ENCODE data around the gene SERPINE1. TPM values are rescaled to one million over a fixed set of nuclear protein-coding genes. Genes with fewer than 3 reads are reported as not detected.

SERPINE1 gene
- total and polyA plus RNA-seq, 2 of the 13 experiments (the other 11 are each of a cell fraction or from before 2014, with no cell fraction given), result 21.2 to 1,576 TPM

DNA sequence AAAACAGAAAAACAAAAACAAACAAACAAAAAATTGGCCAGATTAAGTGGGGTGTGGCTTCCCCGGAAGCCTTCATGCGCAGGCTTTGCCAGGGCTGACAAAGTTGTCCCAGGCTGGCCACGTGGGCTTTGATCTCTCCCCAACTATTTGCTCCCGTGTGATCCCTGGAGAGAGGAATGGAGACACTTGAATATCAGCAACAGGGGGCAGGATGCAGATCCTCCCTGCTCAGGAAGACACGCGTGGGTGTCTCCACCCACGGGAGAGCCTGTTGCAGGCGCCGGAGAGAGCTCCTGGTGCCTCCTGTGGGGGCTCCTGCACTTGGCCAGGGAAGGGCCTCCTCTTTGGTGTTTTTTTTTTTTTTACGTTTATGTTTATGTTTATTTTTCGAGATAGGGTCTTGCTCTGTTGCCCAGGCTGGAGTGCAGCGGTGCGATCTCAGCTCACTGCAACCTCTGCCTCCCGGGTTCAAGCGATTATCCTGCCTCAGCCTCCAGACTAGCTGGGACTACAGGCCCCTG, 22.7 kb upstream of the SERPINE1 start (continued):
- TF ChIP-seq, protein P1, sequence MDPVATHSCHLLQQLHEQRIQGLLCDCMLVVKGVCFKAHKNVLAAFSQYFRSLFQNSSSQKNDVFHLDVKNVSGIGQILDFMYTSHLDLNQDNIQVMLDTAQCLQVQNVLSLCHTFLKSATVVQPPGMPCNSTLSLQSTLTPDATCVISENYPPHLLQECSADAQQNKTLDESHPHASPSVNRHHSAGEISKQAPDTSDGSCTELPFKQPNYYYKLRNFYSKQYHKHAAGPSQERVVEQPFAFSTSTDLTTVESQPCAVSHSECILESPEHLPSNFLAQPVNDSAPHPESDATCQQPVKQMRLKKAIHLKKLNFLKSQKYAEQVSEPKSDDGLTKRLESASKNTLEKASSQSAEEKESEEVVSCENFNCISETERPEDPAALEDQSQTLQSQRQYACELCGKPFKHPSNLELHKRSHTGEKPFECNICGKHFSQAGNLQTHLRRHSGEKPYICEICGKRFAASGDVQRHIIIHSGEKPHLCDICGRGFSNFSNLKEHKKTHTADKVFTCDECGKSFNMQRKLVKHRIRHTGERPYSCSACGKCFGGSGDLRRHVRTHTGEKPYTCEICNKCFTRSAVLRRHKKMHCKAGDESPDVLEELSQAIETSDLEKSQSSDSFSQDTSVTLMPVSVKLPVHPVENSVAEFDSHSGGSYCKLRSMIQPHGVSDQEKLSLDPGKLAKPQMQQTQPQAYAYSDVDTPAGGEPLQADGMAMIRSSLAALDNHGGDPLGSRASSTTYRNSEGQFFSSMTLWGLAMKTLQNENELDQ (CRISPR knock-in tag; IDR thresholded peaks at IDR 0.05; ENCODE audit: borderline replicate concordance), result no peak
- TF ChIP-seq SMARCC2 (IDR thresholded peaks at IDR 0.05) (no peak), HNF4A (CRISPR knock-in tag; IDR thresholded peaks at IDR 0.05) (peak; percentile 20; the same call in 1 of the 2 replicates), TRIM24 (CRISPR knock-in tag; IDR thresholded peaks at IDR 0.05) (no peak), ZNF326 (CRISPR knock-in tag; IDR thresholded peaks at IDR 0.05; ENCODE audit: borderline replicate concordance) (no peak), ZNF496 (CRISPR knock-in tag; IDR thresholded peaks at IDR 0.05; ENCODE audit: insufficient replicate concordance) (no peak), ZNF160 (CRISPR knock-in tag; IDR thresholded peaks at IDR 0.05) (no peak), ZNF552 (CRISPR knock-in tag; IDR thresholded peaks at IDR 0.05; ENCODE audit: borderline replicate concordance) (no peak), KLF13 (CRISPR knock-in tag; IDR thresholded peaks at IDR 0.05) (no peak), ZNF34 (CRISPR knock-in tag; IDR thresholded peaks at IDR 0.05; ENCODE audit: borderline replicate concordance) (no peak), ZNF225 (CRISPR knock-in tag; IDR thresholded peaks at IDR 0.05) (no peak), ZNF777 (CRISPR knock-in tag; IDR thresholded peaks at IDR 0.05) (no peak), MAFK (conservative IDR thresholded peaks at IDR 0.05 in 1 of 2, IDR thresholded peaks at IDR 0.05 in 1 of 2; ENCODE audit: low read length in 2 of 2) (no peak), ZNF572 (CRISPR knock-in tag; IDR thresholded peaks at IDR 0.05) (no peak), HNRNPH1 (optimal IDR thresholded peaks at IDR 0.05; ENCODE audit: low read depth, low read length) (no peak), FOXO1 (CRISPR knock-in tag; IDR thresholded peaks at IDR 0.05) (peak; percentile 15; the same call in 1 of the 2 replicates), RCOR2 (CRISPR knock-in tag; IDR thresholded peaks at IDR 0.05) (no peak), ATAD3A (CRISPR knock-in tag; IDR thresholded peaks at IDR 0.05) (no peak)
- TF ChIP-seq, protein P2, sequence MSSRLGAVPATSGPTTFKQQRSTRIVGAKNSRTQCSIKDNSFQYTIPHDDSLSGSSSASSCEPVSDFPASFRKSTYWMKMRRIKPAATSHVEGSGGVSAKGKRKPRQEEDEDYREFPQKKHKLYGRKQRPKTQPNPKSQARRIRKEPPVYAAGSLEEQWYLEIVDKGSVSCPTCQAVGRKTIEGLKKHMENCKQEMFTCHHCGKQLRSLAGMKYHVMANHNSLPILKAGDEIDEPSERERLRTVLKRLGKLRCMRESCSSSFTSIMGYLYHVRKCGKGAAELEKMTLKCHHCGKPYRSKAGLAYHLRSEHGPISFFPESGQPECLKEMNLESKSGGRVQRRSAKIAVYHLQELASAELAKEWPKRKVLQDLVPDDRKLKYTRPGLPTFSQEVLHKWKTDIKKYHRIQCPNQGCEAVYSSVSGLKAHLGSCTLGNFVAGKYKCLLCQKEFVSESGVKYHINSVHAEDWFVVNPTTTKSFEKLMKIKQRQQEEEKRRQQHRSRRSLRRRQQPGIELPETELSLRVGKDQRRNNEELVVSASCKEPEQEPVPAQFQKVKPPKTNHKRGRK (CRISPR knock-in tag; IDR thresholded peaks at IDR 0.05), result no peak
- TF ChIP-seq, protein P3, sequence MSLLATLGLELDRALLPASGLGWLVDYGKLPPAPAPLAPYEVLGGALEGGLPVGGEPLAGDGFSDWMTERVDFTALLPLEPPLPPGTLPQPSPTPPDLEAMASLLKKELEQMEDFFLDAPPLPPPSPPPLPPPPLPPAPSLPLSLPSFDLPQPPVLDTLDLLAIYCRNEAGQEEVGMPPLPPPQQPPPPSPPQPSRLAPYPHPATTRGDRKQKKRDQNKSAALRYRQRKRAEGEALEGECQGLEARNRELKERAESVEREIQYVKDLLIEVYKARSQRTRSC (CRISPR knock-in tag; IDR thresholded peaks at IDR 0.05; ENCODE audit: low read depth), result no peak
- TF ChIP-seq, protein P4, sequence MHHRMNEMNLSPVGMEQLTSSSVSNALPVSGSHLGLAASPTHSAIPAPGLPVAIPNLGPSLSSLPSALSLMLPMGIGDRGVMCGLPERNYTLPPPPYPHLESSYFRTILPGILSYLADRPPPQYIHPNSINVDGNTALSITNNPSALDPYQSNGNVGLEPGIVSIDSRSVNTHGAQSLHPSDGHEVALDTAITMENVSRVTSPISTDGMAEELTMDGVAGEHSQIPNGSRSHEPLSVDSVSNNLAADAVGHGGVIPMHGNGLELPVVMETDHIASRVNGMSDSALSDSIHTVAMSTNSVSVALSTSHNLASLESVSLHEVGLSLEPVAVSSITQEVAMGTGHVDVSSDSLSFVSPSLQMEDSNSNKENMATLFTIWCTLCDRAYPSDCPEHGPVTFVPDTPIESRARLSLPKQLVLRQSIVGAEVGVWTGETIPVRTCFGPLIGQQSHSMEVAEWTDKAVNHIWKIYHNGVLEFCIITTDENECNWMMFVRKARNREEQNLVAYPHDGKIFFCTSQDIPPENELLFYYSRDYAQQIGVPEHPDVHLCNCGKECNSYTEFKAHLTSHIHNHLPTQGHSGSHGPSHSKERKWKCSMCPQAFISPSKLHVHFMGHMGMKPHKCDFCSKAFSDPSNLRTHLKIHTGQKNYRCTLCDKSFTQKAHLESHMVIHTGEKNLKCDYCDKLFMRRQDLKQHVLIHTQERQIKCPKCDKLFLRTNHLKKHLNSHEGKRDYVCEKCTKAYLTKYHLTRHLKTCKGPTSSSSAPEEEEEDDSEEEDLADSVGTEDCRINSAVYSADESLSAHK (CRISPR knock-in tag; IDR thresholded peaks at IDR 0.05; ENCODE audit: borderline replicate concordance), result no peak
- TF ChIP-seq, protein P5, sequence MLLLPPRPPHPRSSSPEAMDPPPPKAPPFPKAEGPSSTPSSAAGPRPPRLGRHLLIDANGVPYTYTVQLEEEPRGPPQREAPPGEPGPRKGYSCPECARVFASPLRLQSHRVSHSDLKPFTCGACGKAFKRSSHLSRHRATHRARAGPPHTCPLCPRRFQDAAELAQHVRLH (CRISPR knock-in tag; IDR thresholded peaks at IDR 0.05; ENCODE audit: borderline replicate concordance, low read depth), result no peak; the same call in 1 of the 2 replicates
- TF ChIP-seq, protein P6, sequence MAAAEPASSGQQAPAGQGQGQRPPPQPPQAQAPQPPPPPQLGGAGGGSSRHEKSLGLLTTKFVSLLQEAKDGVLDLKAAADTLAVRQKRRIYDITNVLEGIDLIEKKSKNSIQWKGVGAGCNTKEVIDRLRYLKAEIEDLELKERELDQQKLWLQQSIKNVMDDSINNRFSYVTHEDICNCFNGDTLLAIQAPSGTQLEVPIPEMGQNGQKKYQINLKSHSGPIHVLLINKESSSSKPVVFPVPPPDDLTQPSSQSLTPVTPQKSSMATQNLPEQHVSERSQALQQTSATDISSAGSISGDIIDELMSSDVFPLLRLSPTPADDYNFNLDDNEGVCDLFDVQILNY (CRISPR knock-in tag; conservative IDR thresholded peaks at IDR 0.05), result no peak

All from HepG2 (cell line).